K562 (cell line): ENCODE results near the gene TAX1BP1. TPM values are rescaled to one million over a fixed set of nuclear protein-coding genes. Genes with fewer than 3 reads are reported as not detected.
A peak's percentile ranks its signal among the peaks of the same experiment; 100 is the strongest.

Source experiments
- ATAC-seq: fragments of 200-7000 bp; cut with Tn5 transposase; 3 replicates; pipeline ENCODE4 v1.9.1; 2020; ENCODE audit warnings: moderate library complexity
- BruUV-seq: library from RNA; stranded (reverse); fragments of 400-500 nt; replicated peaks from 2 replicates; lab custom pipeline; 2021; lab: Mats Ljungman, UMichigan
- CTCF ChIA-PET: fragments of 300-600 bp; formaldehyde crosslinking; extraction: SDS; loops from one replicate; lab custom pipeline; 2021; ENCODE audit warnings: low intra/inter-chr PET ratio; lab: Yijun Ruan, JAX
- POLR2A ChIA-PET: fragments of 300-600, 350-650 bp; sonication (Branson Sonifier 250); formaldehyde crosslinking; extraction: SDS; loops from one replicate; lab custom pipeline; 2021; ENCODE audit warnings: antibody characterized with exemption, inconsistent platforms; lab: Yijun Ruan, JAX
- DNase-seq, 4 experiments: peaks; one replicate each; pipeline versions ENCODE4 v3.0.0 to v3.0.0-alpha.2; 2011 to 2018; ENCODE audit warnings: low spot score in 3 of 4, mixed read lengths in 3 of 4; ENCODE audit errors: extremely low read depth in 1 of 4
- FAIRE-seq: peaks from 2 replicates; lab custom pipeline; 2011; peaks lifted over from hg19 to GRCh38; lab: Jason Lieb, UNC
- H2AFZ ChIP-seq: 2 replicates; pipeline ENCODE4 v1.6.0; 2011; ENCODE audit warnings: low read depth, low read length, control low read depth, inconsistent platforms
- H3K27ac ChIP-seq: fragments of 200-600 bp; 3 replicates; pipeline ENCODE4 v1.8.0; 2011; ENCODE audit warnings: low read depth, mild to moderate bottlenecking, control low read depth, inconsistent platforms, low read length, moderate library complexity, mixed read lengths; ENCODE audit errors: extremely low read depth
- H3K27me3 ChIP-seq, 2 experiments: fragments of 300-600 bp in 1 of 2; 2 replicates in 1 of 2; 3 replicates in 1 of 2; pipeline versions ENCODE4 v1.6.0 to v1.8.0; 2011; ENCODE audit warnings: inconsistent platforms in 2 of 2, low read length in 2 of 2, mild to moderate bottlenecking in 1 of 2, mixed read lengths in 1 of 2, moderate library complexity in 1 of 2; ENCODE audit not compliant: control insufficient read depth in 2 of 2, insufficient read depth in 2 of 2
- H3K36me3 ChIP-seq: fragments of 300-600 bp; 3 replicates; pipeline ENCODE4 v1.8.0; 2011; ENCODE audit warnings: mild to moderate bottlenecking, low read length, inconsistent platforms; ENCODE audit not compliant: control insufficient read depth, insufficient read depth
- H3K4me1 ChIP-seq, 2 experiments: fragments of 200-600 bp in 1 of 2; replicated peaks in 1 of 2; 2 replicates in 1 of 2; 3 replicates in 1 of 2; pipeline versions ENCODE4 v1.5.1 to v1.8.0; 2011; ENCODE audit warnings: inconsistent platforms in 2 of 2, low read length in 2 of 2, mild to moderate bottlenecking in 1 of 2, mixed read lengths in 1 of 2, moderate library complexity in 1 of 2; ENCODE audit not compliant: control insufficient read depth in 2 of 2, insufficient read depth in 2 of 2
- H3K4me2 ChIP-seq: 2 replicates; pipeline ENCODE4 v1.6.1; 2011; ENCODE audit warnings: low read length, control low read depth, inconsistent platforms, mixed read lengths; ENCODE audit not compliant: insufficient read depth
- H3K4me3 ChIP-seq: fragments of 200-600 bp; sonication (generic), shearing (Covaris generic); 2 replicates; pipeline ENCODE4 v1.5.1; 2016; ENCODE audit warnings: control low read depth, inconsistent platforms
- H3K79me2 ChIP-seq: fragments of 200-600 bp; 3 replicates; pipeline ENCODE4 v1.8.0; 2011; ENCODE audit warnings: low read length, inconsistent platforms; ENCODE audit not compliant: control insufficient read depth, insufficient read depth
- H3K9ac ChIP-seq, 2 experiments: 2 replicates each; pipeline versions ENCODE4 v1.6.0 to v1.6.1; 2011; ENCODE audit warnings: low read depth in 2 of 2, low read length in 2 of 2, control low read depth in 1 of 2, inconsistent platforms in 1 of 2, mild to moderate bottlenecking in 1 of 2, mixed read lengths in 1 of 2; ENCODE audit not compliant: insufficient read depth in 1 of 2
- H3K9me1 ChIP-seq: one replicate; pipeline ENCODE4 v1.6.0; 2011; ENCODE audit warnings: inconsistent platforms, mild to moderate bottlenecking, low read length, moderate library complexity; ENCODE audit not compliant: control insufficient read depth, insufficient read depth
- H3K9me3 ChIP-seq: replicated peaks from 2 replicates; pipeline ENCODE4 v1.5.1; 2011; ENCODE audit warnings: low read depth, low read length, inconsistent platforms; ENCODE audit not compliant: control insufficient read depth, insufficient read depth
- H4K20me1 ChIP-seq: replicated peaks from 2 replicates; pipeline ENCODE4 v1.6.1; 2011; ENCODE audit warnings: low read length, inconsistent platforms, mixed read lengths; ENCODE audit not compliant: control insufficient read depth, insufficient read depth
- FOXO4 ChIP-seq: fragments of 450-650 bp; formaldehyde crosslinking; IDR thresholded peaks from 2 replicates; pipeline ENCODE4 v1.4.0; 2020; ENCODE audit warnings: mild to moderate bottlenecking, moderate library complexity
- KLF13 ChIP-seq: fragments of 450-650 bp; IDR thresholded peaks from 2 replicates; pipeline ENCODE4 v1.6.1; 2016; ENCODE audit warnings: missing genetic modification characterization, low read depth, mild to moderate bottlenecking, missing compliant biosample characterization, moderate library complexity, borderline replicate concordance
- PATZ1 ChIP-seq: fragments of 250-450 bp; sonication (Bioruptor Pico); IDR thresholded peaks from 2 replicates; pipeline ENCODE4 v1.5.0; 2020; ENCODE audit warnings: mild to moderate bottlenecking, borderline replicate concordance
- PREB ChIP-seq: sonication (generic); formaldehyde crosslinking; IDR thresholded peaks from 2 replicates; pipeline ENCODE4 v1.8.1; 2023; ENCODE audit warnings: mild to moderate bottlenecking, missing genetic modification reagents
- REST ChIP-seq, 2 experiments: fragments of 450-650 bp; formaldehyde crosslinking in 1 of 2; IDR thresholded peaks; 2 replicates each; pipeline versions ENCODE4 v1.4.0 to v1.6.1; 2014 to 2020; ENCODE audit warnings: mild to moderate bottlenecking in 2 of 2, borderline replicate concordance in 1 of 2, low read depth in 1 of 2
- ZBTB9 ChIP-seq: fragments of 450-650 bp; formaldehyde crosslinking; IDR thresholded peaks from 2 replicates; pipeline ENCODE4 v1.4.0; 2020; ENCODE audit warnings: mild to moderate bottlenecking, moderate library complexity
- WGBS: fragments of 100-300 bp; shearing (Covaris generic); methylation state at CpG from one replicate; pipeline ENCODE4 v1.1.6; 2016; ENCODE audit warnings: low coverage, mixed read lengths; ENCODE audit not compliant: insufficient coverage; ENCODE audit errors: missing lambda C conversion rate; 5-methylcytosine and 5-hydroxymethylcytosine counted together
- in situ Hi-C: fragments of 300-500 bp; cut with MboI; formaldehyde crosslinking; loops from 4 replicates; pipeline ENCODE4 v1.15.0; 2018; ENCODE audit warnings: inconsistent platforms, mixed read lengths
- intact Hi-C: fragments of 100-400 bp; cut with micrococcal nuclease; formaldehyde crosslinking; loops from 2 replicates; pipeline ENCODE4 v1.14.2; 2022
- polyA plus RNA-seq, 8 experiments: library from polyadenylated mRNA; depleted of rRNA in 4 of 8; stranded (reverse) in 5 of 8; unstranded in 3 of 8; fragments of >200 nt; fragmentation: Nextera tagmentation in 2 of 8; fragmentation: Illumina TruSeq in 1 of 8; extraction: Ambion mirVana in 2 of 8; extraction: Trizol in 1 of 8; gene quantifications; 2 replicates each; pipeline versions ENCODE4 v1.2.1 to v1.2.3, GENCODE V29; 2011 to 2014; ENCODE audit warnings: inconsistent platforms in 1 of 8, missing spikeins in 1 of 8
- total RNA-seq, 7 experiments: library from RNA; depleted of rRNA in 6 of 7; stranded (reverse); fragments of >200 nt in 6 of 7; fragmentation: Illumina TruSeq in 2 of 7; extraction: Trizol in 2 of 7; gene quantifications; 2 replicates each; pipeline versions ENCODE4 v1.2.1 to v1.2.3, GENCODE V29; 2011 to 2021; ENCODE audit warnings: low replicate concordance in 1 of 7

TAX1BP1 gene
- total and polyA plus RNA-seq, 9 of the 15 experiments (the other 6 are each of a cell fraction or from before 2014, with no cell fraction given), result 49.0 to 119 (median 75.9) TPM

- intact Hi-C loops, result no loop called here
- ChIA-PET POLR2A (interaction anchor here (1.3 kb wide), 1 partner anchor 9 kb away, joined by 3 read pairs; no protein-coding TSS in a partner anchor), CTCF (interaction anchor here (0.6 kb wide), 1 partner anchor 171 kb away, joined by 3 read pairs; no protein-coding TSS in a partner anchor)
- Histone ChIP-seq H3K9me3 (no peaks in the 10 kb centered on the region), H3K27me3 (peaks cover 28 to 42% of the 10 kb centered on the region in 2 experiments), H3K4me3 (no peak overlapping the region), H3K27ac (no peak overlapping the region), H3K9ac (no peak overlapping the region), H2AFZ (no peak overlapping the region), H4K20me1 (no peaks in the 10 kb centered on the region), H3K36me3 (no peaks in the 10 kb centered on the region), H3K9me1 (no peaks in the 10 kb centered on the region), H3K4me2 (no peak overlapping the region), H3K79me2 (no peaks in the 10 kb centered on the region), H3K4me1 (no peaks in the 10 kb centered on the region)
- peak; percentile 57; the same call in 2 of the 3 replicates for ATAC-seq
- no peak for FAIRE-seq
- in situ Hi-C loops, result no loop called here
- BruUV-seq, result no TSS peak
- 44% methylated on average over 2 of the region's 2 CpGs for WGBS
- no peak for DNase-seq
- TF ChIP-seq PREB (no peak), REST (IDR thresholded peaks at IDR 0.05; ENCODE audit: borderline replicate concordance) (no peak), REST (CRISPR knock-in tag; IDR thresholded peaks at IDR 0.05; ENCODE audit: low read depth) (no peak), KLF13 (no peak), ZBTB9 (no peak), PATZ1 (CRISPR knock-in tag) (no peak), FOXO4 (no peak)
These were observed 96.6 kb downstream of the TAX1BP1 start for GRCh38 chr7:27836536-27836935.
